HL-60/S4 (cell line): ENCODE results near the gene ANKUB1.
"Not testable (repeated sequence)": the region's sequence is repeated elsewhere in the genome, so short reads cannot be mapped to it uniquely, and the experiment has no call there.

Experiments
- in situ Hi-C: fragments of 300-500 bp; cut with MboI; formaldehyde crosslinking; loops from 2 replicates; pipeline ENCODE4 v1.14.3; 2022; ENCODE audit warnings: low sequenced_read_pairs

The ANKUB1 gene, protein sequence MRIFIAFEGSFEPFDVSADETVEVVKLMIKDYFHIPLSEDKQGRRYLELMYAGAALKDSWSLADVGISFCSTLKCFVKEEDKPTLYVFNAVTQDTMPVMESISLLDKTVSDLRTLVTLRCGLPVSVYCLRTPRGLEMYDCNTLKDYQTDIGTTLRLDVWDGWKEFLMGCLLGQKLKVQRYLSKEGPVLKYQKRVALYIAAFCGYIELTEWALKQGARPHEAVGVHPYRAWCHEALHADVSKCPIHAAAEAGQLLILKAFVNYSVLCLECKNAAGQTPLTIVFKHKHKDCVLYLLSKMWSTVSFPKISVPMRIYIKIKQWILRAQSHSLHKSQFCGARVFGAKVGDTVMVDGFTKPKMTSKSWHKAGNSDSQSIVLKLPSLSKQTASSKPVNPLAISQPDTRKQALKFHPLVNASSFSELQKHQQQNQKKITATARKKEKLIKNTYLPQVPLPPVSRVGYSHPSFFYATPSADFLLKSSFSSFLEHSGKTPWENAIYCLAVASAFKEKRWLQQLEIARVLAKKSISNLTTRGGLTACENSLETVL

DNA sequence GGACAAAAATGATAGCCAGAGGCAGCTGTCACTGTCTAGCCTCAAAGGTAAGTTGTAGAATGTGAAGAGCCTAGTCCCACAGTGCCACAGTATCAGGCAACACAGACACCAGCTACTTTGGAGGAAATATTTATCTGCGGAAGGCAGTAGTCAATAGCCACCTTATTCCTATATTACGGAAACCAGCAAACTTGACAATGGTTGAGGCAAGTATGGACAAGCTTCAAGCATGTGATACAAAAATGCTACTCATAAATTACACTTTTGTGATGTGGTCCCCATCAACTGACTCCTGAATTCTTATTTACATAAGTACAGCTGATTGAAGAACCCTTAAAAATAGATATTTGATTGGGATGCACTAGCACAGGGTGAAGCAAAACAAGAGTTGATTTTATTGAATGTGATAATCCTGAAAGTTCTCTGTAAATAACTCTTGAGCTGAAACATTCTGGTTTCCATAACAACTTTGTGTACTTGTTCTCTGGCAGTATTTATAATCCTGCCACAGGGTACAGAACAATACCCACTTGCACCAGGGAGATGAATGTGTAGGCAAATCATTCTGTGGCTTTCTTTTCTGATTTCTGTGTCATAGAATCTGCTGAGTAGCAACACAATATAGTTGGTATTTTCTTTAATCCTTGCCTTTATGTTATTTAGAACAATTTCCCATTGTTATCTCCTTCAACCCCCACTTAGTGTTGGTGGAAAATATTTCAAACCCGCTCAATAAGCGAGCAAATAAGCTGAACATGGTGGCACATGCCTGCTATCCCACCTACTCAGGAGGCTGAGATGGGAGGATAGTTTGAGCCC, at the start of gene ANKUB1:
ANKUB1 (minus strand) TSS at position 103 of the 819 bp plus-strand sequence. CDS start 188 bp downstream, outside the sequence.
- in situ Hi-C loops, result no loop called here

DNA sequence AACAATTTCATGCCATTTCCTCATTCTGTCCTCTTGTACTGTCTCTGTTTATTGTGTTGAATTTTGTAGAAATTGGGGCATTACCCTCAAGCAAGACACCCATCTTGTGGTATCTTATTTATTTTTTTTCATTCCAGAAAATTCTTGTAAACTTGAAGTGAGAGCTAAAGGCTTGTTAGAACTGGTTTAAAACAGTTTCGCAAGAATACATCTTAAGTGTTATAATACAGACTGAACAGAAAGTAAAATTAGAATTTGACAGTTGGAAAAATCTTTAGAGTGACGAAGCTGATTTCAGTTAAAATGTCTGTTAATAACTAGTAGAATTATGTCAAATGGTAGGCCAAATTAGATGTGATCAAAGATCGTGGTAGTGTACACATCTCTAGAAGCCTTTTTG, 47.5 kb upstream of the ANKUB1 start:
- in situ Hi-C loops, result no loop called here

DNA sequence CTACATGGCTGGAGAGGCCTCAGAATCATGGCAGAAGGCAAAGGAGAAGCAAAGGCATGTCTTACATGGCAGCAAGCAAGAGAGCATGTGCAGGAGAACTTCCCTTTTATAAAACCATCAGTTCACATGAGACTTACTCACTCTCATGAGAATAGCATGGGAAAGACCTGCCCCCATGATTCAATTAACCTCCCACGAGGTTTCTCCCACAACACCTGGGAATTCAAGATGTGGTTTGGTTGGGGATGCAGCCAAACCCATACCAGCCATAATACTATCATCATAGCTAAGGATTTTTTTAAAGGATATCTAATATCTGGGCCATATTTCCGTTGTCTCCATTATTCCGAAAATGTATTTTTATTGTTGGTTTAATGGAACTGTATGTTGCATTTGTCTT, 47.1 kb upstream of the ANKUB1 start:
- in situ Hi-C loops, result not testable (repeated sequence)

DNA sequence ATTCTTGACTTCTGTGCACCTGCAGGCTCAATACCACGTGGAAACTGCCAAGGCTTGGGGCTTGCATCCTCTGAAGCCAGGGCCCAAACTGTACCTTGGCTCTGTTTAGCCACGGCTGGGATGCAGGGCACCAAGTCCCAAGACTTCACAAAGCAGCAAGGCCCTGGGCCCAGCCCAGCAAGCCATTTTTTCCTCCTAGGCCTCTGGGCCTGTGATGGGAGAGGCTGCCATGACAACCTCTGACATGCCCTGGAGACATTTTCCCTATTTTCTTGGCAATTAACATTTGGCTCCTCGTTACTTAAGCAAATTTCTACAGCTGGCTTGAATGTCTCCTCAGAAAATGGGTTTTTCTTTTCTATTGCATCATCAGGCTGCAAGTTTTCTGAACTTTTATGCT, 46.1 kb upstream of the ANKUB1 start:
- in situ Hi-C loops, result not testable (repeated sequence)

DNA sequence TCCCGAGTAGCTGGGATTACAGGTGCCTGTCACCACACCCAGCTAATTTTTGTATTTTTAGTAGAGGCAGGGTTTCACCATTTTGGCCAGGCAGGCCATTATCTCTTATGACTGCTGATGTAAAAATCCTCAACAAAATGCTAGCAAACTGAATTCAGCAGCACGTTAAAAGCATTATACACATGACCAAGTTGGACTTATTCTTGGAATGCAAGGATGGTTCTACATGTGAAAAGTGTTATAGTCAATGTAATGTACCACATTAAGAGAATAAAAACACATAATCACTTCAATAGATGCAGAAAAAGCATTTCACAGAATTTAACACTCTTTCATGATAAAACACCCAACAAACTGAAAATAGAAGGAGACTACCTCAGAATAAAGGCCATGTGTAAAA, 40.9 kb upstream of the ANKUB1 start:
- in situ Hi-C loops, result no loop called here

DNA sequence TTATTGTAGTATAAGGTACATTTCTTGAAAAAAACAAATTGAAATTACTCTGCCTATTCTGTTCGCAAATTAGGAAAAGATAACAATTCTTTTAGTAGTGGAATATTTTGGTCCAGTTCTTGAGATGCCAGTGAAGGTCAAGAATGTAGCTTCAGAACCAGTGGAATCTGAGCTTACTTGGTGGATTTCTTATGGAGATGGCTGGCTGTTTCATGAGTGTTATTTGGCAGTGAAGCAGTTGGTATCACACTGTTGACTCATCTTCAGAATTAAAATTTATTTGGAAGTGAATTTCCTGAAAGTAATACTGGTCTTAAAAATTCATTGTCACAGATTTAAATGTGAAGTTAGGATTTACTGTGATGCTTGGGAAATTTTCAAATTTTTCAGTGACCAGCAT, 39.7 kb upstream of the ANKUB1 start:
- in situ Hi-C loops, result no loop called here

DNA sequence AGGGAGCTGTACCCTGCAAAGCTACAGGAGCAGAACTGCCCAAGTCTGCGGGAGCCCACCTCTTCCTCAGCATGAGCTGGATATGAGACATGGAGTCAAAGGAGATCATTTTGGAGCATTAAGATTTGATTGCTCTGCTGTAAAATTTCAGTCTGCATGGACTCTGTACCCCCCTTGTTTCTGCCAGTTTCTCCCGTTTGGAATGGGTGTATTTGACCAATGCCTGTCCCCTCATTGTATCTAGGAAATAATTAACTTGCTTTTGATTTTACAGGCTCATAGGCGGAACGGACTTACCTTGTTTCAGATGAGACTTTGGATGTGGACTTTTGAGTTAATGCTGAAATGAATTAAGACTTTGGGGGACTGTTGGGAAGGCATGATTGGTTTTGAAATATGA, 39.0 kb upstream of the ANKUB1 start:
- in situ Hi-C loops, result no loop called here

DNA sequence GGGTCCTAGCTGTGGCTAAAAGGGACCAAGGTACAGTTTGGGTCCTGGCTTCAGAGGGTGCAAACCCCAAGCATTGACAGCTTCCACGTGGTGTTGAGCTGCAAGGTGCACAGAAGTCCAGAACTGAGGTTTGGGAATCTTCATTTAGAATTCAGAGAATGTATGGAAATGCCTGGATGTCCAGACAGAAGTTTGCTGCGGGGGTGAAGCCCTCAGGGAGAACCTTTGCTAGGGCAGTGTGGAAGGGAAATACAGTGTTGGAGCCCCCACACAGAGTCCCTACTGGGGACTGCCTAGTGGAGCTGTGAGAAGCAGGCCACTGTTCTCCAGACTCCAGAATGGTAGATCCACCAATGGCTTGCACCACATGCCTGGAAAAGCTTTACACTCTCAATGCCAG, 38.5 kb upstream of the ANKUB1 start:
- in situ Hi-C loops, result no loop called here

DNA sequence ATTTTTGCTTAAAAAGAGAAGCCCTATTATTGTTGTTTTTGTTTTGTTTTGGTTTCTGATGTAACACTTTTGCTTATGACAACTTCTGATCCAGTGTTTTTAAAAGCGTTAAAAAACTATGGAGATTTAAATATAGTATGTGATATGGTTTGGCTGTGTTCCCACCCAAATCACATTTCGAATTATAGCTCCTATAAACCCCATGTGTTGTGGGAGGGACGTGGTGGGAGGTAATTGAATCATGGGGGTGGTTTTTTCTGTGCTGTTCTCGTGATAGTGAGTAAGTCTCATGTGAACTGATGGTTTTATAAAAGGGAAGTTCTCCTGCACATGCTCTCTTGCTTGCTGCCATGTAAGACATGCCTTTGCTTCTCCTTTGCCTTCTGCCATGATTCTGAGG, 37.3 kb upstream of the ANKUB1 start:
- in situ Hi-C loops, result not testable (repeated sequence)

DNA sequence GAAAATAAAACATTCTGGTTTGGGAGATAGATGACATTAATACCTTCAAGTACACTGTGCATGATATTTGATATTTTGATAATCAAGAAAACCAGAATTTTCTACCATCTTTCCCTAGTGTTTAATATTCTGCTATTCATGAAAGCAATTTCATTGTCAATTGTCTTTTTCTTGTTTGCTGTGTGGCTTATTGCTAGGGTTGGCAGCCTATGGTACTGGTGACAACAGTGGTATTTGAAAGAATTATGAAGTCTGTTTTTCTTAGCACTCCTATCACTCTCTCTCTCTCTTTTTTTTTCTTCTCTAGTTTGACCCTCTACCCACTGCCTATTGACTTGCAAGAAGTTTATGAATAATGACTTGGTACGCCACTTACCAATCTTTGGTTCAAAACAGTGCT, 36.0 kb upstream of the ANKUB1 start:
- in situ Hi-C loops, result no loop called here

DNA sequence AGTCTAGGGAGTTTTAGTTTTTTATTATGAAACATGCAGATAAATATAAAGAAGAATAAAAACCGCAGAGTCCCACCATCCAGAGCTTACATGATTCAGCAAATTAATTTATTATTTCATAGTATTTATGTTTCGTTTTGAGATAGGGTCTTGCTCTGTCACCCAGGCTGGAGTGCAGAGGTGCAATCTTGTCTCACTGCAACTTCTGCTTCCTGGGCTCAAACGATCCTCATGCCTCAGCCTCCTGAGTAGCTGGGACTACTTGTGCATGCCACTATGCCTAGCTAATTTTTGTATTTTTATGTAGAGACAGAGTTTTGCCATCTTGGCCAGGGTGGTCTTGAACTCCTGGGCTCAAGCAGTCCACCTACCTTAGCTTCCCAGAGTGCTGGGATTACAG, 34.3 kb upstream of the ANKUB1 start:
- in situ Hi-C loops, result no loop called here

DNA sequence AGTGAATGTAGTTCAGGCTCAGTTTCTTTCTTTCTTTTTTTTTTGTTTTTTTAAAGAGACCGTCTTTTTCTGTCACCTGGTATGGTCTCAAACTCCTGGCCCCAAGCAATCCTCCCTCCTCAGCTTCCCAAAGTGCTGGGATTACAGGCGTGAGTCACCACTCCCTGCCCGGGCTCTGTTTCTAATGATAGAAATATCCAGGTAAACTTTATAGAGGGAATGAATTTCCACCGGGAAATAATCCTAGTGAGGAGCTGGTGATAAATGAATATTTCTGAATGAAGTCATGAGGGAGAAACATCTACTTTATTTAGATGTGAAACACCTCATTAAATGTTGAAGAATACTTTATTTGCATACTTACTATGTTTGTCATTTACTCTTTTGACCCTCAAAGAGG, 27.8 kb upstream of the ANKUB1 start:
- in situ Hi-C loops, result no loop called here

DNA sequence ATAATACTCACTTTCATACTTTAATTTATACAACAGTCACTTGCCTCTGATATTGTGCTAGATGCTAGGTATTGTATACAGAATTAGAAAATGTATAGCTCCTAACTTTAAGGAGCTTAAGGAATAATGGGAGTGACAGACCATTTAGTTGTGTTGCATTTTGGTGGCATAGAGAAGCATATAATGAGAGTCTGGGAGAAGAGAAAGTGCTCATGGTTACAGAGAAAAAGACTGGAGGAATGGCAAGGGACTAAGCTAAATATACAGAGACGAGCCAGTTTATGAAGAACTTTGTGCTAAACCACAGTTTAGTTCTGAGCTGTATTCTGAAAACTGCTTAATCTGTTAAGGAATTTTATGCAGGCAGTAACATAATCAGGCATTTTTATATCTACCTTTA, 27.1 kb upstream of the ANKUB1 start:
- in situ Hi-C loops, result no loop called here

DNA sequence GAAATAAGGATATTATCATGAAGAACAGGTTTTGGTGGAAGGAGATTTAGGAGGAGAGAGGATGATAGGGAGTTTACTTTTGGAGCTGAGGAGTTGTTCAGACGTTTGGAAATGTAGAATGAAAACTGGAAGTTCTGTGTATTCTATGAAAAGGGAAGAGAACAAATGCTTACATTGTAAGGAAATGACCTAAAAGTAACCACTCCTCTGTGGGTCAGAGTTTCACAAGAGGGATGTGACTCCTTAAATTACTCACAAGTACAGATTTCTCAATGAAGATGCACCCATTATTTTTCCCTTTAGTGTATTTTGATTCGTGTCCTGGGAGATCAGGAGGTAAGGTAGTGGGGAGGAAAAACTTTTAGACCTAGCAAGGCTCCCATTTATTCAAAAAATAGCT, 24.6 kb upstream of the ANKUB1 start:
- in situ Hi-C loops, result no loop called here

DNA sequence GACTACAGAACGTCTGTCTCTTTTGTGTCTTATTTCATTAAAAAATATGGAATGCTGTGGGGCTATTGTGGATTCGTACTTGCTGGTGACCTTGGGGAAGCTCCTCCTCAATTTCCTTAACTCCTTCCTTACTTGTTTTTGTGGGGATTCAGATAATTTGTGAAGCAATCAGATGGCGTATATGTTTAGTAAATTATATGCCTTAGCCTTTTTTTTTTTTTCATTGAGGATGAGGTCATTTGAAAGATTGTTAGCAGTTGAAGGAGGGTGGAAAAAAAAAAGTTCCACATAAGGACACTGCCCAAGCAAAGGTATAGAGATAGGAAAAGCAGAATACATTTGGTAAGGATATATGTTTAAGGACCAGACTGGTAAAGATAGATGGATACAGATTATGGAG, 24.0 kb upstream of the ANKUB1 start:
- in situ Hi-C loops, result no loop called here

DNA sequence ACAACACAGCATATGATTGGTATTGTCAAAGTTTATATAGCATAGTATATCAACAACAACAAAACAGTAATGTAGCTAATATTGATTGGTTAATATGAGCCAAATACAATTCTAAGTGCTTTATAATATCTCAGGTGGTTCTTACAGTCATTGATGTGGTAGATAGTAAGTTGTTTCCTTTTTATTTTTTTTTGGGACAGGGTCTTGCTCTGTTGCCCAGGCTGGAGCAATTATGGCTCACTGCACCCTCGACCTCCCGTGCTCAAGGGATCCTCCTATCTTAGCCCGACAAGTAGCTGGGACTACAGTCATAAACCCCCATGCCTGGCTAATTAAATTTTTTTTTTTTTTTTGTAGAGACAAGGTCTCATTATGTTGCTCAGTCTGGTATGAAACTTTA, 23.4 kb upstream of the ANKUB1 start:
- in situ Hi-C loops, result no loop called here

DNA sequence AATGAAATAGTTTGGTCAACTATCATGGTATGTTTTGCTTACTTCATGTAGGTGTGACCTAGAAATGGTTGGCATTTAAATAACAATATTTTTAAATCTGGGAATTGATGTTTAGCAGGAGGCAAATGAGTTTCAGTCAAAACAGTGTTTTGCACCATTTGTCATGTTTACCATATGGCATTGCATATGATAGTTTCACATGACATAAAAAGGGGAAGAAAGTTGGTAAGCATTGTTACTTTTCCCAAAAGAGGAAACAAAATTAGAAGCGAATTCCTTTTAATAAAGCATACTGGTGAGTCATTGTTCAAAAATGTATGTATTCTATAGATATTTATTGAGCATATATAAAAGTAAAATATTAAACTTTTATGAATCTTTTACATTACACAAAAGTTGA, 23.0 kb upstream of the ANKUB1 start:
- in situ Hi-C loops, result no loop called here

DNA sequence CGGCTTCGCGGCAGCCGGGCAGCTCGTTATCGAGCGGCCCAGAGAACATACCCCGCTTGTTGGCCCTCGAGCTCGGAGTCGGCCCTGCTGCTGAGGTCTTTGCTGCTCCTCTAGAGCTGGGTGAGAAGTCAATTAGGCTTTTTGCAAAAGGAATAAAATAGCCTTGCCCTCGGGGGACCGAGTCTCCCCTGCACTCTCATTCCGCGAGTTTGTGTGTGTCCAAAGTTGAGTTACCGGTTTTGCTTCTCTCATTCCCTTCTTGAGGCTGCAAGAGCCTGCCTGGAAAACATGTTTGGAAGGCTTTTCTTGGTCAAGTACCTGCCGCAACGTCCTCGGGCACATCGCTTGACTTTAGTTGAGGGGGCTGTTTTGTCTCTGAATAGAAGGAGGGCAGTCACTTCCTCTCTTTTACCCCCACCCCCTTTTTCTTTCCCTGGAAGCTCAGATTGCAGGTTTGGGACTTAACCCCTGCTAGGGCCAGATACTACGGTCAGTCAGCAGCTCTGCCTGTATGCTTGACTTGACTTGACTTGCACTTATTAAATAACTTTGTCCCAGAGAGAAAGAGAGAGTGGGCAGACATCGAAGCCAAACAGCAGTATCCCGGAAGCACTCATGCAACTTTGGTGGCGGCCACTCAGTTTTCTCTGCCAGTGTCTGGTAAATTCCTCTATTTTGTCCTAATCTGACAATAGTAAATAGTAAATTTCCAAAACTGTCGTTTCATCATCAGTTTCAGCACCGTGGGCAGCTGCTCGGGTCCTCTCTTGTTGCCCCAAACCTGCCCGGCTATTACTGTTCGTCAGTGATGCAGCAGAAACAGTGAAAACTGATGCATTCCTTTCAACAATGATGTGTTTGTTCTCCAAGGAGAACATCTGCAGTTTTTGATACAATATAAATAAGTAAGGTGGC, 21.3 kb upstream of the ANKUB1 start:
- in situ Hi-C loops, result no loop called here

DNA sequence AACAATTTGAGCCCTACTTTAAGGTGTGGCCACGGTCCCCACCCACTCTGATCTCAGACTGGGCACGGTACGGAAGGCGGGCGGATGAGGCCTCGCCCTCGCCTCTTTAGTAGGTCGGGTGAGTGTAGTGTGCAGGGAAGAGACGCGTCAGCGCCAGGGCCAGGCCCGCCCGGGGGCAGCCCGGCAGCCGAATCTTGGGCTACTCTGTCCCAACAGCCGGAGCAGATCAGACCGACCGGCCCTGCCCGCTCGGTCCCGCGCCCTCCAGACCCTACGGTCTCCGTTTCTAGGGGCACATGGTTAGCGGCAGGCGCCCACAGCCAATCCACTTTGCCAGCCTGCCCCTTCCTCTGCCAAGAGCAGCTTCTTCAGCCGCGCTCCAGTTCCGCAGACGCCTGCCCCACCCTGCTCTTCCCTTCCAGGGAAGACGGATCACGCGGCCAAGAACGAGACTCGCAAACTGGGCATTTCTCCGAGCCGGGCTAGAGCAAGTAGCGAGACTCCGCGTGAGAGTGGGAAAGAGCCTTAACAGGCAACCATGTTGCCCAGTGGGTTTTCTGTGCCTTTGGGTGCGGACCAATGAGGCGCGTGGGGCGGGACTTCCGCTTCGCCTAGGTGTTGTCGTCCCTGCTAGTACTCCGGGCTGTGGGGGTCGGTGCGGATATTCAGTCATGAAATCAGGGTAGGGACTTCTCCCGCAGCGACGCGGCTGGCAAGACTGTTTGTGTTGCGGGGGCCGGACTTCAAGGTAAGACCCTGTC, 20.4 kb upstream of the ANKUB1 start, which contains the start of gene RNF13:
RNF13 (plus strand) TSS at position 610 of the 761 bp plus-strand sequence. CDS start 32,812 bp downstream, outside the sequence.
- in situ Hi-C loops, result no loop called here

DNA sequence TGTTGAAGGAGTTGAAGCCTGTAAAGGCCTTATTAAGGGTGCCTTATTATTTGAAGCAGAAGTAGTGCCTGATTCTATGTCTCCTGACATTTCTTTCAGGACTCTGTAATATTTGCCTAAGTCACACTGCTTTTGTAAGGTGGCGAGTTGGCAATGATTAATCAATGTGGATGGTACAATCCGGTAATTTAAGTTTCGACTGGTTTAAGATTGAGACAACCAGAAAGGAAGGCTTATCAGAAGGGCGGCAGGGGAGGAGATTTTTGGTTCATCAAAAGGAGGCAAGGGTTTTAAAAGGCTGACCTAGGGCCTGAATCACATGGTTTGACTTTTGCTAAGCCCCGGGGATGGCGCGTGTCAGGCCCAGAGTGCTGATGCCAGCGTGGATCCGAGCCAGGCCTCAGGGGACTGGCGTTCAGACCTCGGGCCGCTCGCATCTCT, 19.8 kb upstream of the ANKUB1 start:
- in situ Hi-C loops, result no loop called here
